GM19193 (cell line): ENCODE data around the gene BBIP1.
A peak's percentile ranks its signal among the peaks of the same experiment; 100 is the strongest.

ENCODE experiments used
- POLR2A ChIP-seq: IDR thresholded peaks from 4 replicates; pipeline ENCODE4 v1.6.1; 2011; ENCODE audit not compliant: insufficient read depth, insufficient read length; ENCODE audit errors: extremely low read depth

The BBIP1 gene, protein sequence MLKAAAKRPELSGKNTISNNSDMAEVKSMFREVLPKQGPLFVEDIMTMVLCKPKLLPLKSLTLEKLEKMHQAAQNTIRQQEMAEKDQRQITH

GRCh38 chr10:110918643-110919348 lies at the start of gene BBIP1:
BBIP1 (minus strand) TSS chr10:110919180; CDS start chr10:110918157, 1,023 bp downstream.
- peak; percentile 88 for TF ChIP-seq POLR2A

GRCh38 chr10:110967645-110968044 lies 48.7 kb upstream of the BBIP1 start:
- TF ChIP-seq POLR2A = no peak

- TF ChIP-seq POLR2A = no peak
Observed at GRCh38 chr10:110967009-110967630, 48.1 kb upstream of the BBIP1 start.

DNA sequence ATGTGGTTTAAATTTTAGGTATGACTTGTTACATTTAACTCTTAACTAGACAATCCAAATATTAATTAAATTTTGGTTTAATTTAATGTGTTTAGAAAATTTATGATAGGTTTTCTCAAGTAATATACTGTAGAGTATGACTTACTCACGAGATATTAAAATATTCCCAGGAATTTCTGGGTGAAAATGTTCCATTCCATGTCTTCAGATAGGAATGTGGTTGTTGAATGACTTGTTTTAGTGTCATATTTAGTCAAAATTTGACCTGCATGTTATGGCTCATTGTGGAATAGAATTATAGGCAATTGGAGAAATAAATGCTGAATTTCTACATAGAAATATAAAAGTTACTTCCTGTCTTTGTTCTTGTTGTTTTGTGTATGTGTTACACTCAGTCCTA lies 47.2 kb upstream of the BBIP1 start:
- no peak for TF ChIP-seq POLR2A

DNA sequence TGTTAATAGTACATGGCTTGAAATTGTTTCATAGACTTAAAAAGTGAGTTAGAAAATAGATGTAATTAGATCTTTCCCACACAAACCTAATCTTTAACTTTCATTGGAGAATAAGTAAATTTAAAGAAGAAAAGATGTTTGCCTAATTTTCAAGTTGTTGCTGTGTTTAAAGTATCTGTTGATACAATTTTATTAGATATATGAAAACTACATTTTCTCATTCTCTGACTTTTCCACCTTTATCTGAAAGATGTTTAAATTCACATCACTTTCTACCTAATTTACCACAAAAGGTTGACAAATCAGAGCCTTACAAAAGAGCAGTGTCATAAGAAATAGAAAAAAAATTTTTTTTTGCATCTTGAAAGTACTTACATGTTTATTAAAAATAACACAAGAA lies 46.2 kb upstream of the BBIP1 start:
- no peak for TF ChIP-seq POLR2A

DNA sequence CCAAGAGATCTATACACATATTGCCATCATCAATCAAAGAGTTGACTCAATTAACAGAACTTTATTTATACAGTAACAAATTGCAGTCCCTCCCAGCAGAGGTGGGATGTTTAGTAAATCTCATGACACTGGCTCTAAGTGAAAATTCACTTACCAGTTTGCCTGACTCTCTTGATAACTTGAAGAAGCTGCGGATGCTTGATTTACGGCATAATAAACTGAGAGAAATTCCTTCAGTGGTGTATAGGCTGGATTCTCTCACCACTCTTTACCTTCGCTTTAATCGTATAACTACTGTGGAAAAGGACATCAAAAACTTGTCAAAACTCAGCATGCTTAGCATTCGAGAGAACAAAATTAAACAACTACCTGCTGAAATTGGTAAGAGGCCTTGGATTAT lies 45.7 kb upstream of the BBIP1 start:
- TF ChIP-seq POLR2A = no peak

GRCh38 chr10:110963162-110963561 lies 44.2 kb upstream of the BBIP1 start:
- TF ChIP-seq POLR2A = no peak

DNA sequence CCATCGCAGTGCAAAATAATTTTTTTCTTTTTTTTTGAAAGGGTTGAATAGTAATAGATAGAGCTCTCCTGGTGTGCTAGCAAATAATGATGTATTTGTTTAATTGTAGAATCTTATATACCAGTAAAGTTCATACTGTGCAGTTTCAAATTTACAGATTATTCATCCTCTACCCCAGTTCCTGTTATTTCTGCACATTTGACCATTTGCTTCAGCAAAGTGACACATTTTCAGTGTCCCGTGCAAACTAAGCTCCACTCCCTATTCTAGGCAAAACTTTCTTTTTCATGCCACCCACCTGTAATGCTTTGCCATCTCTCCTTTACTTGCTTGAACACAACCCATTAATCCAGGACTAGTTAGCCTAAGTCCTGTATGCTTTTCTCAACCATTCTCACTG lies 43.5 kb upstream of the BBIP1 start:
- no peak for TF ChIP-seq POLR2A

- no peak for TF ChIP-seq POLR2A
Observed at GRCh38 chr10:110960333-110960712, 41.3 kb upstream of the BBIP1 start.

DNA sequence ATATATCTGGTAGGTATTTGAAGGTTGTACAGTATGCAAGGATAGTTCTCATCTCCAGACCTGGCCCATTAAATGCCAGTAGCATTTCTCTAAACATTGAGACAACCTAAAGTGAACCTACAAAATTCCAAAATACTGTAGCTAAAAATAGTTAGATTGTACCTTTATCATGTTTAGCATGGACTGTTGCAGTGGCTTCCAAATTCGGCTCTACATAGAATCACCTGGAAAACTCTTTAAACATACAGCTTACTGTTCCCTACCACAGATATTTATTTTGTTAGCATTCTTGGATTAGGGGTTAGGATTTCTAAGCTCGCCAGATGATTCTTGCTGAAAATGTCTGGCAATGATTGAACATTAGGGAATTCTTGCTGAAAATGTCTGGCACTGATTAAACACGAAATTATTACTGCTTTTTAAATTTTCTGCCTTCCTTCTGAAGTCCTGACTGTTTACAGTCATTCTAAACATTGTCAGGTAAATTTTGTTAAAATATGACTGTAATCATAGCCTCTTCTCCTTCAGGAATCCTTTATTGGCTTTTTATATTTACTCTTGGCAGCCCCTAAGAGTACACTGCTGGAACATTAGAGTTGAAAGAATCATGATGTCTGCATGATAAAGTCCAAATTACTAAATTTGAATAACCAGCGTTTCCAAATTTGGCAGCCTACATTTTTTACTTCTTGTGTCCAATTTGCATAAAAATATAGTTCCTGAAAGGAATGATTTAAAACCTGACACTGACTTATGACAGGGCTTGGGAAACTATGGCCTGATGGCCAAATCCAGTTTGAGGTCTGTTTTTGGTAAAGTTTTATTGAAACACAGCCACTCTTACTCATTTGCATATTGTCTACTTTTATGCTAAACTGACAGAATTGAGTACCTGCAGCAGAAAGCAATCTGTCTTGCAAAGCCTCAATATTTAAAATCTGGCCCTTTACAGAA lies 40.7 kb upstream of the BBIP1 start:
- no peak for TF ChIP-seq POLR2A

DNA sequence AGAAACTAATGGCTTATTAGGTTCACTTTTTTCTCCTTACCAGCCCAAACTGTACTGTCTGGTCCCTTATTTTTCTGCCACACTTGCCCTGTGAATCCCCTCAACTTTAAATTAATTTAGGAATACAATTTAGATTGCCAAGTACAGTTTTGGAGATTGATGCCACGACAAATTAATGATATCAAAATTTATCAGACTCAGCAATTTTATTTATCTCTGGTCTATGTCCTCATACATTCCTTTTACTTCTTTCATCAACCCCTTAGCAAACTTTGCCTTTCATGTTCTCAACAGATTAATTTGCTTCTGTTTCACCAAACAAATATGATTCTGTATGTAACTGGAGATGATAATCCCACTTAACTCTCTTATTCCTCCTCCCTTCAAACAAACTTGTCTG lies 38.6 kb upstream of the BBIP1 start:
- no peak for TF ChIP-seq POLR2A

DNA sequence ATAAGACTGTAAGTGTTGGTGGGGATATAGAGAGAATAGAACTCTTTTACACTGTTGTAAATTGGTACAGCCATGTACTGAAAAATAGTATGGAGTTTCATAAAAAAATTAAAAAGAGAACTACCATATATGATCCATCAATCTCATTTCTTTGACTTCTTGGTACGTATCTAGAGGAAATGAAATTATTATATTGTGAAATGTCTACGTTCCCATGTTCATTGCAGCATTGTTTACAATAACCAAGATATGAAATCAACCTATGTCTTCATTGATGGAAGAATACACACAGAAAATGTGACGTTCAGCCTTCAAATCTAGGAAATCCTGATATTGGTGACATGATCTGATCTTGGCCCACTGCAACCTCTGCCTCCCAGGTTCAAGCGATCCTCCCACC lies 32.4 kb upstream of the BBIP1 start:
- no peak for TF ChIP-seq POLR2A

GRCh38 chr10:110947061-110947595 lies 28.1 kb upstream of the BBIP1 start:
- TF ChIP-seq POLR2A = no peak

- TF ChIP-seq POLR2A = no peak
Observed at GRCh38 chr10:110946496-110946895, 27.5 kb upstream of the BBIP1 start.
